ENCODE data around the gene PAPPA. TPM values are rescaled to one million over a fixed set of nuclear protein-coding genes. Genes with fewer than 3 reads are reported as not detected.

PAPPA gene
- total RNA-seq, 1 donor from 2014 or later, result 219 TPM

- H3K36me3 Mint-ChIP-seq (ENCODE audit: low read depth), result peaks cover 35% of the 10 kb centered on the region
- H3K9me3 Mint-ChIP-seq (ENCODE audit: low read depth), result no peaks in the 10 kb centered on the region
- no peaks in the 10 kb centered on the region for H3K27me3 Mint-ChIP-seq (ENCODE audit: low read depth)
- H3K4me1 Mint-ChIP-seq (ENCODE audit: low read depth), result peaks cover 27% of the 10 kb centered on the region
- no peak for TF ChIP-seq CTCF (IDR thresholded peaks at IDR 0.05)
- no peak overlapping the region for H3K4me3 Mint-ChIP-seq (ENCODE audit: unreplicated experiment)
- DNase-seq (ENCODE audit: low spot score), result no peak
- H3K27ac Mint-ChIP-seq (ENCODE audit: unreplicated experiment), result no peak overlapping the region
Observed at GRCh38 chr9:116317503-116317902, 163.9 kb downstream of the PAPPA start.

- H3K9me3 Mint-ChIP-seq (ENCODE audit: low read depth), result no peaks in the 10 kb centered on the region
- TF ChIP-seq CTCF (IDR thresholded peaks at IDR 0.05), result no peak
- peaks cover 37% of the 10 kb centered on the region for H3K36me3 Mint-ChIP-seq (ENCODE audit: low read depth)
- H3K27ac Mint-ChIP-seq (ENCODE audit: unreplicated experiment), result no peak overlapping the region
- no peak for DNase-seq (ENCODE audit: low spot score)
- H3K4me1 Mint-ChIP-seq (ENCODE audit: low read depth), result peaks cover 33% of the 10 kb centered on the region
- no peak overlapping the region for H3K4me3 Mint-ChIP-seq (ENCODE audit: unreplicated experiment)
- no peaks in the 10 kb centered on the region for H3K27me3 Mint-ChIP-seq (ENCODE audit: low read depth)
Observed at GRCh38 chr9:116318468-116319374, 165.1 kb downstream of the PAPPA start.

GRCh38 chr9:116319480-116319879 is 165.9 kb downstream of the PAPPA start:
- Mint-ChIP-seq H3K9me3 (ENCODE audit: low read depth) (no peaks in the 10 kb centered on the region), H3K4me1 (ENCODE audit: low read depth) (peaks cover 41% of the 10 kb centered on the region), H3K36me3 (ENCODE audit: low read depth) (peaks cover 36% of the 10 kb centered on the region), H3K27ac (ENCODE audit: unreplicated experiment) (no peak overlapping the region), H3K4me3 (ENCODE audit: unreplicated experiment) (no peak overlapping the region), H3K27me3 (ENCODE audit: low read depth) (no peaks in the 10 kb centered on the region)
- no peak for DNase-seq (ENCODE audit: low spot score)
- no peak for TF ChIP-seq CTCF (IDR thresholded peaks at IDR 0.05)

- H3K4me3 Mint-ChIP-seq (ENCODE audit: unreplicated experiment), result no peak overlapping the region
Observed at GRCh38 chr9:116320290-116320689, 166.7 kb downstream of the PAPPA start.

GRCh38 chr9:116322521-116322920 is 168.9 kb downstream of the PAPPA start:
- DNase-seq (ENCODE audit: low spot score), result no peak
- Mint-ChIP-seq H3K9me3 (ENCODE audit: low read depth) (no peaks in the 10 kb centered on the region), H3K4me1 (ENCODE audit: low read depth) (peaks cover 53% of the 10 kb centered on the region), H3K36me3 (ENCODE audit: low read depth) (peaks cover 24% of the 10 kb centered on the region), H3K27me3 (ENCODE audit: low read depth) (no peaks in the 10 kb centered on the region), H3K4me3 (ENCODE audit: unreplicated experiment) (no peak overlapping the region), H3K27ac (ENCODE audit: unreplicated experiment) (peak overlapping the region; percentile 42)
- TF ChIP-seq CTCF (IDR thresholded peaks at IDR 0.05), result no peak

More at GRCh38 chr9:116320290-116320689, 166.7 kb downstream of the PAPPA start:
- TF ChIP-seq CTCF (IDR thresholded peaks at IDR 0.05), result no peak
- H3K27ac Mint-ChIP-seq (ENCODE audit: unreplicated experiment), result peak overlapping the region; percentile 19
- no peaks in the 10 kb centered on the region for H3K27me3 Mint-ChIP-seq (ENCODE audit: low read depth)
- peaks cover 45% of the 10 kb centered on the region for H3K4me1 Mint-ChIP-seq (ENCODE audit: low read depth)
- no peak for DNase-seq (ENCODE audit: low spot score)
- no peaks in the 10 kb centered on the region for H3K9me3 Mint-ChIP-seq (ENCODE audit: low read depth)
- H3K36me3 Mint-ChIP-seq (ENCODE audit: low read depth), result peaks cover 32% of the 10 kb centered on the region
